SK-N-SH (cell line): ENCODE measurements around the gene FOXF1. TPM values are rescaled to one million over a fixed set of nuclear protein-coding genes. Genes with fewer than 3 reads are reported as not detected.

ENCODE experiments used
- CTCF ChIA-PET: fragments of 300-600, 350-600 bp; formaldehyde crosslinking; extraction: SDS; loops from one replicate; lab custom pipeline; 2021; lab: Yijun Ruan, JAX
- POLR2A ChIA-PET: fragments of 350-600 bp; sonication (Branson Sonifier 250); formaldehyde crosslinking; extraction: SDS; loops from one replicate; lab custom pipeline; 2020; ENCODE audit warnings: antibody characterized with exemption, inconsistent platforms; lab: Yijun Ruan, JAX
- DNase-seq: peaks from one replicate; pipeline ENCODE4 v3.0.0; 2012
- H2AFZ ChIP-seq: fragments of 200-600 bp; sonication (generic); 2 replicates; pipeline ENCODE4 v1.8.1; 2016; ENCODE audit warnings: antibody characterized with exemption, mild to moderate bottlenecking, low read depth
- H3F3A ChIP-seq: fragments of 200-600 bp; sonication (generic); replicated peaks from 2 replicates; pipeline ENCODE3; 2016; ENCODE audit warnings: antibody characterized with exemption, mild to moderate bottlenecking; ENCODE audit not compliant: insufficient read depth
- H3K27ac ChIP-seq, 2 experiments: fragments of 200-500 bp in 1 of 2; fragments of 200-600 bp in 1 of 2; sonication (Bioruptor generic) in 1 of 2; sonication (generic), shearing (Covaris generic) in 1 of 2; 2 replicates each; pipeline versions ENCODE4 v1.5.1 to v1.6.1; 2014 to 2016; ENCODE audit warnings: low read depth in 2 of 2, inconsistent platforms in 1 of 2, low read length in 1 of 2, mild to moderate bottlenecking in 1 of 2, mixed read lengths in 1 of 2
- H3K27me3 ChIP-seq: fragments of 200-600 bp; sonication (generic), shearing (Covaris generic); 2 replicates; pipeline ENCODE4 v1.6.1; 2016; ENCODE audit warnings: mixed run types; ENCODE audit not compliant: insufficient read depth
- H3K36me3 ChIP-seq, 2 experiments: fragments of 200-500 bp in 1 of 2; fragments of 200-600 bp in 1 of 2; sonication (Bioruptor generic) in 1 of 2; sonication (generic) in 1 of 2; replicated peaks in 1 of 2; 2 replicates each; pipeline versions ENCODE3 to v1.5.1; 2014 to 2016; ENCODE audit warnings: low read length in 1 of 2, mild to moderate bottlenecking in 1 of 2; ENCODE audit not compliant: insufficient read depth in 2 of 2, control insufficient read depth in 1 of 2
- H3K4me1 ChIP-seq, 2 experiments: fragments of 200-500 bp in 1 of 2; fragments of 200-600 bp in 1 of 2; sonication (Bioruptor generic) in 1 of 2; sonication (generic), shearing (Covaris generic) in 1 of 2; 2 replicates each; pipeline versions ENCODE4 v1.5.1 to v1.6.1; 2014 to 2016; ENCODE audit warnings: low read depth in 1 of 2, low read length in 1 of 2, mixed run types in 1 of 2; ENCODE audit not compliant: insufficient read depth in 2 of 2, control insufficient read depth in 1 of 2
- H3K4me2 ChIP-seq: fragments of 200-600 bp; sonication (generic), shearing (Covaris generic); 2 replicates; pipeline ENCODE4 v1.6.1; 2017; ENCODE audit warnings: mixed run types
- H3K4me3 ChIP-seq, 2 experiments: fragments of 200-500 bp in 1 of 2; fragments of 200-600 bp in 1 of 2; sonication (Bioruptor generic) in 1 of 2; sonication (generic), shearing (Covaris generic) in 1 of 2; 2 replicates each; pipeline versions ENCODE4 v1.5.1 to v1.8.1; 2014 to 2016; ENCODE audit warnings: low read depth in 2 of 2, inconsistent platforms in 1 of 2, low read length in 1 of 2, mild to moderate bottlenecking in 1 of 2, mixed read lengths in 1 of 2, moderate library complexity in 1 of 2
- H3K79me2 ChIP-seq: fragments of 200-600 bp; sonication (generic); 2 replicates; pipeline ENCODE4 v1.8.1; 2017; ENCODE audit warnings: mild to moderate bottlenecking; ENCODE audit not compliant: insufficient read depth
- H3K9ac ChIP-seq: fragments of 200-600 bp; sonication (generic); 2 replicates; pipeline ENCODE4 v1.6.1; 2017; ENCODE audit warnings: mixed run types
- H3K9me2 ChIP-seq: fragments of 200-600 bp; sonication (generic); 2 replicates; pipeline ENCODE4 v1.6.1; 2017; ENCODE audit warnings: mixed run types
- H3K9me3 ChIP-seq: fragments of 200-600 bp; sonication (generic); 2 replicates; pipeline ENCODE4 v1.6.1; 2017; ENCODE audit warnings: mixed run types, mild to moderate bottlenecking, moderate library complexity
- H4K20me1 ChIP-seq: fragments of 200-600 bp; sonication (generic); 2 replicates; pipeline ENCODE4 v1.6.1; 2017; ENCODE audit warnings: mild to moderate bottlenecking, mixed run types; ENCODE audit not compliant: insufficient read depth
- CTCF ChIP-seq: fragments of 200-600 bp; sonication (generic); IDR thresholded peaks from 2 replicates; pipeline ENCODE4 v1.6.1; 2017; ENCODE audit warnings: antibody characterized with exemption, mild to moderate bottlenecking, moderate library complexity
- ELF1 ChIP-seq: IDR thresholded peaks from 2 replicates; pipeline ENCODE4 v1.4.0; 2012
- EP300 ChIP-seq, 2 experiments: IDR thresholded peaks; 2 replicates each; pipeline versions ENCODE4 v1.4.0 to v1.6.1; 2012; ENCODE audit warnings: borderline replicate concordance in 1 of 2, low read depth in 1 of 2, low read length in 1 of 2
- FOSL2 ChIP-seq: IDR thresholded peaks from 2 replicates; pipeline ENCODE4 v1.4.0; 2012; ENCODE audit warnings: low read depth, mild to moderate bottlenecking, moderate library complexity, borderline replicate concordance
- GATA2 ChIP-seq: sonication (generic); formaldehyde crosslinking; IDR thresholded peaks from 2 replicates; pipeline ENCODE4 v1.5.0; 2020; ENCODE audit warnings: mild to moderate bottlenecking, missing genetic modification reagents
- MEF2A ChIP-seq: IDR thresholded peaks from 2 replicates; pipeline ENCODE4 v1.4.0; 2012; ENCODE audit warnings: low read depth, borderline replicate concordance
- NFIC ChIP-seq: IDR thresholded peaks from 2 replicates; pipeline ENCODE4 v1.4.0; 2012; ENCODE audit warnings: borderline replicate concordance
- PBX3 ChIP-seq: IDR thresholded peaks from 2 replicates; pipeline ENCODE4; 2012
- POLR2AphosphoS5 ChIP-seq: IDR thresholded peaks from 2 replicates; pipeline ENCODE4 v1.6.1; 2012; ENCODE audit warnings: low read depth, low read length
- RCOR1 ChIP-seq: fragments of 150-350 bp; IDR thresholded peaks from 2 replicates; pipeline ENCODE4 v1.6.1; 2017; ENCODE audit warnings: antibody characterized with exemption, low read length
- REST ChIP-seq: IDR thresholded peaks from 2 replicates; pipeline ENCODE4 v1.6.1; 2012; ENCODE audit warnings: mild to moderate bottlenecking, low read depth, low read length, moderate library complexity
- RFX5 ChIP-seq: IDR thresholded peaks from 2 replicates; pipeline ENCODE4 v1.6.1; 2012; ENCODE audit warnings: mild to moderate bottlenecking, improper control_type of control experiment, low read length
- RXRA ChIP-seq: IDR thresholded peaks from 2 replicates; pipeline ENCODE4 v1.4.0; 2012; ENCODE audit warnings: low read depth, mild to moderate bottlenecking, borderline replicate concordance
- SIN3A ChIP-seq: IDR thresholded peaks from 2 replicates; pipeline ENCODE4 v1.6.1; 2012; ENCODE audit warnings: low read depth, mild to moderate bottlenecking, low read length, moderate library complexity, borderline replicate concordance
- SMC3 ChIP-seq: IDR thresholded peaks from 2 replicates; pipeline ENCODE4 v1.6.1; 2012; ENCODE audit warnings: low read depth, low read length, improper control_type of control experiment
- TAF1 ChIP-seq: IDR thresholded peaks from 2 replicates; pipeline ENCODE4 v1.6.1; 2012; ENCODE audit warnings: low read depth, mild to moderate bottlenecking, low read length, moderate library complexity, borderline replicate concordance
- WGBS: methylation state at CpG from one replicate; pipeline ENCODE4 v1.1.6; 2017; ENCODE audit warnings: low lambda C conversion rate; 5-methylcytosine and 5-hydroxymethylcytosine counted together
- polyA plus RNA-seq, 3 experiments: library from polyadenylated mRNA; depleted of rRNA; stranded (reverse); fragments of >200 nt; gene quantifications; 2 replicates each; pipeline ENCODE4 v1.2.3, GENCODE V29; 2012
- TF ChIP-seq, protein P1 (sequence below): fragments of 150-350 bp; IDR thresholded peaks from 2 replicates; pipeline ENCODE4 v1.6.1; 2016; ENCODE audit warnings: mild to moderate bottlenecking, low read depth, low read length
- TF ChIP-seq, protein P2 (sequence below): IDR thresholded peaks from 2 replicates; pipeline ENCODE4 v1.4.0; 2012; ENCODE audit warnings: low read depth, borderline replicate concordance
- TF ChIP-seq, protein P3 (sequence below): IDR thresholded peaks from 2 replicates; pipeline ENCODE4 v1.4.0; 2012; ENCODE audit warnings: low read depth, borderline replicate concordance

FOXF1 gene
- polyA plus RNA-seq, 1 of the 3 experiments (the other 2 are of a cell fraction) = 0.02 TPM

GRCh38 chr16:86546638-86547013 lies 36.3 kb downstream of the FOXF1 start:
- Histone ChIP-seq H4K20me1 (no peaks in the 10 kb centered on the region), H3K9me2 (no peaks in the 10 kb centered on the region), H2AFZ (no peak overlapping the region), H3K4me2 (no peak overlapping the region), H3K79me2 (no peaks in the 10 kb centered on the region), H3K27me3 (no peaks in the 10 kb centered on the region), H3K36me3 (peaks cover 9 to 66% of the 10 kb centered on the region in 2 experiments), H3K4me1 (no peaks in the 10 kb centered on the region), H3K9ac (no peak overlapping the region), H3K4me3 (no peak overlapping the region), H3K27ac (no peak overlapping the region), H3K9me3 (no peaks in the 10 kb centered on the region), H3F3A (peaks cover 4% of the 10 kb centered on the region)
- TF ChIP-seq GATA2 (CRISPR knock-in tag) (no peak), CTCF (no peak), RXRA (no peak), NFIC (no peak), PBX3 (no peak), MEF2A (no peak), RCOR1 (no peak), SIN3A (no peak), SMC3 (no peak), REST (no peak), POLR2AphosphoS5 (no peak), ELF1 (no peak), FOSL2 (no peak), TAF1 (no peak), EP300 (IDR thresholded peaks at IDR 0.05; ENCODE audit: borderline replicate concordance in 1 of 2, low read depth in 1 of 2, low read length in 1 of 2) (no peak), RFX5 (no peak)
- TF ChIP-seq, protein P1, sequence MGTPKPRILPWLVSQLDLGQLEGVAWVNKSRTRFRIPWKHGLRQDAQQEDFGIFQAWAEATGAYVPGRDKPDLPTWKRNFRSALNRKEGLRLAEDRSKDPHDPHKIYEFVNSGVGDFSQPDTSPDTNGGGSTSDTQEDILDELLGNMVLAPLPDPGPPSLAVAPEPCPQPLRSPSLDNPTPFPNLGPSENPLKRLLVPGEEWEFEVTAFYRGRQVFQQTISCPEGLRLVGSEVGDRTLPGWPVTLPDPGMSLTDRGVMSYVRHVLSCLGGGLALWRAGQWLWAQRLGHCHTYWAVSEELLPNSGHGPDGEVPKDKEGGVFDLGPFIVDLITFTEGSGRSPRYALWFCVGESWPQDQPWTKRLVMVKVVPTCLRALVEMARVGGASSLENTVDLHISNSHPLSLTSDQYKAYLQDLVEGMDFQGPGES = no peak
- TF ChIP-seq, protein P2, sequence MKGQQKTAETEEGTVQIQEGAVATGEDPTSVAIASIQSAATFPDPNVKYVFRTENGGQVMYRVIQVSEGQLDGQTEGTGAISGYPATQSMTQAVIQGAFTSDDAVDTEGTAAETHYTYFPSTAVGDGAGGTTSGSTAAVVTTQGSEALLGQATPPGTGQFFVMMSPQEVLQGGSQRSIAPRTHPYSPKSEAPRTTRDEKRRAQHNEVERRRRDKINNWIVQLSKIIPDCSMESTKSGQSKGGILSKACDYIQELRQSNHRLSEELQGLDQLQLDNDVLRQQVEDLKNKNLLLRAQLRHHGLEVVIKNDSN = no peak
- TF ChIP-seq, protein P3, sequence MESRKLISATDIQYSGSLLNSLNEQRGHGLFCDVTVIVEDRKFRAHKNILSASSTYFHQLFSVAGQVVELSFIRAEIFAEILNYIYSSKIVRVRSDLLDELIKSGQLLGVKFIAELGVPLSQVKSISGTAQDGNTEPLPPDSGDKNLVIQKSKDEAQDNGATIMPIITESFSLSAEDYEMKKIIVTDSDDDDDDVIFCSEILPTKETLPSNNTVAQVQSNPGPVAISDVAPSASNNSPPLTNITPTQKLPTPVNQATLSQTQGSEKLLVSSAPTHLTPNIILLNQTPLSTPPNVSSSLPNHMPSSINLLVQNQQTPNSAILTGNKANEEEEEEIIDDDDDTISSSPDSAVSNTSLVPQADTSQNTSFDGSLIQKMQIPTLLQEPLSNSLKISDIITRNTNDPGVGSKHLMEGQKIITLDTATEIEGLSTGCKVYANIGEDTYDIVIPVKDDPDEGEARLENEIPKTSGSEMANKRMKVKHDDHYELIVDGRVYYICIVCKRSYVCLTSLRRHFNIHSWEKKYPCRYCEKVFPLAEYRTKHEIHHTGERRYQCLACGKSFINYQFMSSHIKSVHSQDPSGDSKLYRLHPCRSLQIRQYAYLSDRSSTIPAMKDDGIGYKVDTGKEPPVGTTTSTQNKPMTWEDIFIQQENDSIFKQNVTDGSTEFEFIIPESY = no peak
- POLR2A ChIA-PET = no interaction called here
- WGBS = 87% methylated on average over 8 of the region's 8 CpGs
- CTCF ChIA-PET = interaction anchor here (1.7 kb wide), 1 partner anchor 14 kb away, joined by 4 read pairs; no protein-coding TSS in a partner anchor
- DNase-seq = no peak
